Peyer's patch (tissue), 4 donors: ENCODE results near the gene IGSF9B. TPM values are rescaled to one million over a fixed set of nuclear protein-coding genes. Genes with fewer than 3 reads are reported as not detected.

ENCODE experiments used
- DNase-seq, 3 donors: peaks; one replicate each; pipeline ENCODE4 v3.0.0-alpha.2; 2017 to 2019
- H3K27ac ChIP-seq, 4 donors: fragments of 200-600 bp; sonication (generic); one replicate each; pipeline ENCODE4 v1.5.1; 2016 to 2019
- H3K27me3 ChIP-seq, 2 donors: fragments of 200-600 bp; sonication (generic); one replicate each; pipeline ENCODE4 v1.5.1; 2019
- H3K36me3 ChIP-seq, 3 donors: fragments of 200-600 bp; sonication (generic); one replicate each; pipeline ENCODE4 v1.5.1; 2016 to 2019
- H3K4me1 ChIP-seq, 4 donors: fragments of 200-600 bp; sonication (generic); one replicate each; pipeline ENCODE4 v1.5.1; 2016 to 2019
- H3K4me3 ChIP-seq, 4 donors: fragments of 200-600 bp; sonication (generic); 1 replicate in 3 of 4; 2 replicates in 1 of 4; pipeline ENCODE4 v1.5.1; 2016 to 2019; ENCODE audit warnings: mild to moderate bottlenecking in 1 of 4
- H3K9me3 ChIP-seq, 4 donors: fragments of 200-600 bp; sonication (generic); one replicate each; pipeline ENCODE4 v1.5.1; 2016 to 2019; ENCODE audit warnings: mild to moderate bottlenecking in 1 of 4
- CTCF ChIP-seq, 6 experiments: fragments of 450-650 bp in 4 of 6; fragments of 200-600 bp in 2 of 6; sonication (generic) in 1 of 6; IDR thresholded peaks; one replicate each; pipeline ENCODE4 v1.5.1; 2017 to 2019; ENCODE audit warnings: antibody characterized with exemption in 6 of 6, mild to moderate bottlenecking in 3 of 6, moderate library complexity in 1 of 6
- POLR2A ChIP-seq, 2 donors: fragments of 450-650 bp; IDR thresholded peaks; one replicate each; pipeline ENCODE4 v1.5.1; 2017; ENCODE audit warnings: antibody characterized with exemption in 2 of 2, mild to moderate bottlenecking in 2 of 2, moderate library complexity in 2 of 2
- total RNA-seq, 4 donors: library from RNA; depleted of rRNA; stranded (reverse); fragments of >200 nt; gene quantifications; one replicate each; pipeline ENCODE4 v1.1.0, GENCODE V29; 2016

IGSF9B gene
- total RNA-seq, 4 donors from 2014 or later, result 1.1 to 22.3 (median 5.0) TPM

GRCh38 chr11:133953547-133953946 is 3.2 kb downstream of the IGSF9B start:
- H3K36me3 ChIP-seq, result no peaks in the 10 kb centered on the region
- H3K9me3 ChIP-seq, result no peaks in the 10 kb centered on the region
- peaks cover 0 to 50% (median 11%) of the 10 kb centered on the region in 4 donors for H3K4me1 ChIP-seq
- TF ChIP-seq CTCF (IDR thresholded peaks at IDR 0.05) (no peak), POLR2A (IDR thresholded peaks at IDR 0.05) (no peak)
- peak overlapping the region in 1 of 4 donors; percentile 85 for H3K27ac ChIP-seq
- DNase-seq, result no peak
- H3K27me3 ChIP-seq, result peaks cover 0 to 8% of the 10 kb centered on the region in 2 donors
- H3K4me3 ChIP-seq, result no peak overlapping the region

GRCh38 chr11:133952199-133953190 is 4.3 kb downstream of the IGSF9B start:
- H3K4me3 ChIP-seq, result peak overlapping the region in 1 of 4 donors; percentile 34
- no peaks in the 10 kb centered on the region for H3K36me3 ChIP-seq
- peak overlapping the region in 1 of 4 donors; percentile 85 for H3K27ac ChIP-seq
- H3K27me3 ChIP-seq, result peaks cover 0 to 8% of the 10 kb centered on the region in 2 donors
- H3K9me3 ChIP-seq, result no peaks in the 10 kb centered on the region
- TF ChIP-seq CTCF (IDR thresholded peaks at IDR 0.05), result no peak
- TF ChIP-seq POLR2A (IDR thresholded peaks at IDR 0.05), result no peak
- DNase-seq, result no peak
- H3K4me1 ChIP-seq, result peaks cover 0 to 51% (median 11%) of the 10 kb centered on the region in 4 donors

- H3K36me3 ChIP-seq, result no peaks in the 10 kb centered on the region
- H3K4me1 ChIP-seq, result peaks cover 0 to 57% (median 11%) of the 10 kb centered on the region in 4 donors
- H3K27me3 ChIP-seq, result peaks cover 0 to 8% of the 10 kb centered on the region in 2 donors
- H3K4me3 ChIP-seq, result peak overlapping the region in 2 of 4 donors; percentile 6 to 34
- peak overlapping the region in 1 of 4 donors; percentile 77 for H3K27ac ChIP-seq
- no peak for TF ChIP-seq CTCF (IDR thresholded peaks at IDR 0.05)
- TF ChIP-seq POLR2A (IDR thresholded peaks at IDR 0.05), result no peak
- no peak for DNase-seq
- H3K9me3 ChIP-seq, result no peaks in the 10 kb centered on the region
Observed at GRCh38 chr11:133951327-133952198, 5.2 kb downstream of the IGSF9B start.

DNA sequence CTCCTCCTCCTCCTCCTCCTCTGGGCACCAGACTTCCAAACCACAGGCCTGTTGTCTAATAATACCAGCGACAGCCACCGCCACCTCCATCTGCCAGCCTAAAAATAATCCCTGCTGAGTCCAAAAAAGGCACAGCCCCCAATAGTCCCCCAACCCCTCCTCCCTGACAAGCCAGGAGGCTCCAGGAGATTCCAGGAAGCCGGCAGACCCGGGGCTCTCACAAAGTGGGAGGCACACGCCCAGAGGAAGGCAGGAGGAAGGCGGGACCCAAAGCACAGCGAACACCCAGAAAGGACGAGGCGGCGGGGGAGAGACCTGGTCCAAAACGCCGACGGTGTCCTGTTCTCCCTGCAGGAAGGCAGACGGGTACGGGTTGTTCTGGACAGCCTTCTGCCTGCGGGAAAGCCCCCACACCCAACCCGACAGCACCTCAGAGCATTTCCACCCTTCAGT is 5.9 kb downstream of the IGSF9B start:
- Histone ChIP-seq H3K27ac (peak overlapping the region in 1 of 4 donors; percentile 77), H3K4me3 (peak overlapping the region in 2 of 4 donors; percentile 6 to 34), H3K36me3 (no peaks in the 10 kb centered on the region), H3K4me1 (peaks cover 0 to 55% (median 5%) of the 10 kb centered on the region in 4 donors), H3K27me3 (peaks cover 0 to 3% of the 10 kb centered on the region in 2 donors), H3K9me3 (no peaks in the 10 kb centered on the region)
- TF ChIP-seq POLR2A (IDR thresholded peaks at IDR 0.05) (no peak), CTCF (IDR thresholded peaks at IDR 0.05) (no peak)
- DNase-seq, result no peak

GRCh38 chr11:133950421-133950820 is 6.3 kb downstream of the IGSF9B start:
- H3K27me3 ChIP-seq, result no peaks in the 10 kb centered on the region
- no peak overlapping the region for H3K4me3 ChIP-seq
- no peaks in the 10 kb centered on the region for H3K36me3 ChIP-seq
- TF ChIP-seq CTCF (IDR thresholded peaks at IDR 0.05), result no peak
- TF ChIP-seq POLR2A (IDR thresholded peaks at IDR 0.05), result no peak
- no peak for DNase-seq
- peak overlapping the region in 1 of 4 donors; percentile 77 for H3K27ac ChIP-seq
- H3K9me3 ChIP-seq, result no peaks in the 10 kb centered on the region
- peaks cover 0 to 51% (median 3%) of the 10 kb centered on the region in 4 donors for H3K4me1 ChIP-seq
